ENCODE measurements around the gene CPED1.

Gene CPED1

DNA sequence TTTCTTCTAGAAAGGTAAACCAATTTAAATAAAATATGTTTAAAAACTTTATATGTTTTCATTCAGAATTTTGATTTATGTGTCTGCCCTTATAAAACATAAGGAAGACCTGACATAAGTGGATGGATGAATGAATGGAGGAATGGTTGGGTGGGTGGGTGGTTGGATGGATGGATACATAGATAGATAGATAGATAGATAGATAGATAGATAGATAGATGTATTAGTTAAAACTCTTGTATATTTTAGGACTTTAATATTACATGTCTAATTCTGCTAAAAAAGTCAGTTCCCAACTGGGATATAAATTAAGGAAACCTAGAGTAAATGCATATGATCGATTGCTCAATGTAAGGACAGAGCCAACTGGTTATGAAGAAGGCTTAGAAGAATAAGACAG, 184.0 kb downstream of the CPED1 start:
- TF ChIP-seq, protein P1, sequence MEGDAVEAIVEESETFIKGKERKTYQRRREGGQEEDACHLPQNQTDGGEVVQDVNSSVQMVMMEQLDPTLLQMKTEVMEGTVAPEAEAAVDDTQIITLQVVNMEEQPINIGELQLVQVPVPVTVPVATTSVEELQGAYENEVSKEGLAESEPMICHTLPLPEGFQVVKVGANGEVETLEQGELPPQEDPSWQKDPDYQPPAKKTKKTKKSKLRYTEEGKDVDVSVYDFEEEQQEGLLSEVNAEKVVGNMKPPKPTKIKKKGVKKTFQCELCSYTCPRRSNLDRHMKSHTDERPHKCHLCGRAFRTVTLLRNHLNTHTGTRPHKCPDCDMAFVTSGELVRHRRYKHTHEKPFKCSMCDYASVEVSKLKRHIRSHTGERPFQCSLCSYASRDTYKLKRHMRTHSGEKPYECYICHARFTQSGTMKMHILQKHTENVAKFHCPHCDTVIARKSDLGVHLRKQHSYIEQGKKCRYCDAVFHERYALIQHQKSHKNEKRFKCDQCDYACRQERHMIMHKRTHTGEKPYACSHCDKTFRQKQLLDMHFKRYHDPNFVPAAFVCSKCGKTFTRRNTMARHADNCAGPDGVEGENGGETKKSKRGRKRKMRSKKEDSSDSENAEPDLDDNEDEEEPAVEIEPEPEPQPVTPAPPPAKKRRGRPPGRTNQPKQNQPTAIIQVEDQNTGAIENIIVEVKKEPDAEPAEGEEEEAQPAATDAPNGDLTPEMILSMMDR (IDR thresholded peaks at IDR 0.05; ENCODE audit: low read depth, low read length) = no peak
- DNase-seq (ENCODE audit: low read depth in 2 of 2) = no peak
- no peak overlapping the region for H3K4me3 ChIP-seq (replicated peaks in 1 of 2; ENCODE audit: low read depth in 2 of 2, low read length in 2 of 2)

GRCh38 chr7:121175826-121176225, 187.3 kb downstream of the CPED1 start:
- H3K4me3 ChIP-seq (replicated peaks in 1 of 2; ENCODE audit: low read depth in 2 of 2, low read length in 2 of 2) = no peak overlapping the region
- DNase-seq (ENCODE audit: low read depth in 2 of 2) = no peak
- TF ChIP-seq, protein P1 (IDR thresholded peaks at IDR 0.05; ENCODE audit: low read depth, low read length) = no peak

GRCh38 chr7:121178452-121178851, 189.9 kb downstream of the CPED1 start:
- TF ChIP-seq, protein P1 (IDR thresholded peaks at IDR 0.05; ENCODE audit: low read depth, low read length) = no peak
- H3K4me3 ChIP-seq (replicated peaks in 1 of 2; ENCODE audit: low read depth in 2 of 2, low read length in 2 of 2) = no peak overlapping the region
- DNase-seq (ENCODE audit: low read depth in 2 of 2) = no peak

DNA sequence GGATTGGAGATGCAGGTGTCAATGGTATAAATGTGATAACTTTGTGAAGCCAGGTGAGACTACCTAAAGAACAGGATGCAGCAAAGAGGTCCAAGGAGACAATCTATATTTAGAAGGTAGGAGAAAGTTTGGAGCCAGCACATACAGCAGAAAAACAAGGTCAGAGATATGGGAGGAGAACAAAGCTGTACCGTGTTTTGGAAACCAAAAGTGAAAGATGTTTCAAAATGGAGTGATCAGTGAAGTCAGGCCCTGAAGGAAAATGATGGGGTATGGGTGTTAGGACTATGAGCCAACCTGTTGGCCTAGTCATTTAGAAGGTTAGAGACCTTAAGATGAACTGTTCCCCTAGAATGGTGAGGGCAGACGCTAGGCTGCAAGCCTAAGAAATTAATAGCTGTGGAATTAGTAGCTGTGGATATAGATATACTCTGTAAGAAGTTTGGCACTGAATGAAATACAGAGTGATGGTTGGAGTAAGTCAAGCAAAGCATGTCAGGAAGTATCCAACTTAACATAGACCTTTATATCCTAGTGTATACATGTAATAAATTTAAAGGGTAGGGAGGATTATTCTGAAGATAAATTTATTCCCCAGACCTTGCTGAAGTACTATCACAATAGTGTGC, 190.5 kb downstream of the CPED1 start:
- TF ChIP-seq, protein P1 (IDR thresholded peaks at IDR 0.05; ENCODE audit: low read depth, low read length) = no peak
- DNase-seq (ENCODE audit: low read depth in 2 of 2) = no peak

DNA sequence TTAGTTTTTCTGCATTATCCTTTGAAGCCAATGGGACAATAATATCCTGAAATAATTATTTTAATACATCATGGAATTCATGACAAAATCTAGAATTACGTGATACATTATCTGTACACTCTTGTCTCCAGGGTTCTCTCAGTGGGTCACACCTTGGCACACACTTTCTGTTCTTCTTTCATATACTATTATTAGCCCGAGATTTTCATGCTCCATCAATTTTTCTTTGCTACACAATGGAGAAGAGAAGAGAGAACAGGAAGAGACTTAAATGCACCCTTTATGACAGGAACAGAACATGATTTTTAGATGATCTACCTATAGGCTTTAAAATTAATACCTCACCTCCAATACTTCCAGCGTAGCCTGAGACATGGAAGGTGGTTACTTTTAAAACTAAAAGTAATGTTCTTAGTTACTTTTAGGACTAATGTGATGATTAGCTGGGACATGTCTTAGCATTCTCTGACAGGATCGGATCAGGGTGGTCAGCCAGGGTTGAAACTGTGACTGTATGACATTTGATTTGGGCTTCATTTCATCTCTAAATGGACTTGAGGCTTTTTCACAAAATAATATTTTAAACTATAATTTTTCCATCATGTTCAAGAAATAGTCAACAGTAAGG, 192.0 kb downstream of the CPED1 start:
- no peak for DNase-seq (ENCODE audit: low read depth in 2 of 2)
- TF ChIP-seq, protein P1 (IDR thresholded peaks at IDR 0.05; ENCODE audit: low read depth, low read length) = no peak
- no peak overlapping the region for H3K4me3 ChIP-seq (replicated peaks in 1 of 2; ENCODE audit: low read depth in 2 of 2, low read length in 2 of 2)

More for the DNA sequence above, 190.5 kb downstream of the CPED1 start:
- no peak overlapping the region for H3K4me3 ChIP-seq (replicated peaks in 1 of 2; ENCODE audit: low read depth in 2 of 2, low read length in 2 of 2)

GRCh38 chr7:121181357-121181756, 192.8 kb downstream of the CPED1 start:
- TF ChIP-seq, protein P1 (IDR thresholded peaks at IDR 0.05; ENCODE audit: low read depth, low read length) = no peak
- no peak for DNase-seq (ENCODE audit: low read depth in 2 of 2)
- H3K4me3 ChIP-seq (replicated peaks in 1 of 2; ENCODE audit: low read depth in 2 of 2, low read length in 2 of 2) = no peak overlapping the region
